ENCODE results near the gene CREG2.
A peak's percentile ranks its signal among the peaks of the same experiment; 100 is the strongest.
"Not testable (repeated sequence)": the region's sequence is repeated elsewhere in the genome, so short reads cannot be mapped to it uniquely, and the experiment has no call there.

CREG2 gene

DNA sequence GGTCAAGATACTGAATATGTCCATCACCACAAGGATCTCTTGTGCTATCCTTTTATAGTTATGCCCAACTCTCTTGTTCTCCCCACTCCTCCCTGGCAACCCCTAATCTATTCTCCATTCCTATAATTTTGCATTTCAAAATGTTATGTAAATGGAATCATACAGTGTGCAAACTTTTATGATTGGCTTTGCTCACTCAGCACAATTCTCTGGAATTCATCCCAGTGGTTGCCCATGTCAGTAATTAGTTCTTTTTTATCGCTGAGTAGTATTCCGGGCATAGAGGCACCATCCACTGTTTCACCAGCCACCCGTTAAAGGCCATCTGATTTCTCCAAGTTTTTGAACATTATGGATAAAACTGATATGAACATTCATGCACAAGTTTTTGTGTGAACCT, 40.4 kb downstream of the CREG2 start:
- DNase-seq (ENCODE audit: low read depth in 2 of 2) = no peak

DNA sequence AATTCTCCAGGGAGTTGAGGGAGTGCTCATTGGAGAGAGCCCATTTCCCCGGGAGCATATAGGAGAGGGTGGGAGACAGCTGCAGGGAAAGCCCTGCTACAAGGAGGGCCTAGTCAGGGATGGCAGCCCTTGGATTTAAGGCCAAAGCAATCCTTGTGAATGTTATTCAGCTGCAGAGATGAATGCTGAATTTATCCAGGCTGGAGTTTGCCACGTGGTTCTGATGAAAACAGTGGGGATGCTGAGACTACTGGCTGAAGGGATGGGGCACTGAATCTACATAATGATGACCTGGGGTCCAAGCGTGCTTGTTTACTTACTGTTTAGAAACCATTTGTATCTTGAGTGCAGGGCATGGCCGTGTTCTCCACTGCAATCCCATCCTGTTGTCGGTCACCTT, 43.2 kb downstream of the CREG2 start:
- DNase-seq (ENCODE audit: low read depth in 2 of 2) = no peak

DNA sequence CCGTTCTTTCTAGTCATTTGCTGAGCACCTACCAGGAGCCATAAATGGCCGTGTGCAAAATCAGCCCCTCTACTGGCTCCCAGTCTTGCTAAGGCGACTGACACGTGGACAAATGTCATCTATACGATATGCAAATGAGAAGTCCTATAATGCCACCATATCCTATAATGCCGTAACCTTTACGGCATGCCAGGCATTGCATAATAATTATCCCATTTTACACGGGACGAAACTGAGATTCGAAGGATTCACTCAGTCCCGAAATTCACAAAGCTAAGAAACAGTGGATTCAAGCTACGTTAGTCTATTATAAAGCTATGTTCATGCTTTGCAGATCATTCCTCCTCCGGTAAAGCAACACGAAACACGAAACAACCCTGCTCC, 44.7 kb downstream of the CREG2 start:
- no peak for DNase-seq (ENCODE audit: low read depth in 2 of 2)

DNA sequence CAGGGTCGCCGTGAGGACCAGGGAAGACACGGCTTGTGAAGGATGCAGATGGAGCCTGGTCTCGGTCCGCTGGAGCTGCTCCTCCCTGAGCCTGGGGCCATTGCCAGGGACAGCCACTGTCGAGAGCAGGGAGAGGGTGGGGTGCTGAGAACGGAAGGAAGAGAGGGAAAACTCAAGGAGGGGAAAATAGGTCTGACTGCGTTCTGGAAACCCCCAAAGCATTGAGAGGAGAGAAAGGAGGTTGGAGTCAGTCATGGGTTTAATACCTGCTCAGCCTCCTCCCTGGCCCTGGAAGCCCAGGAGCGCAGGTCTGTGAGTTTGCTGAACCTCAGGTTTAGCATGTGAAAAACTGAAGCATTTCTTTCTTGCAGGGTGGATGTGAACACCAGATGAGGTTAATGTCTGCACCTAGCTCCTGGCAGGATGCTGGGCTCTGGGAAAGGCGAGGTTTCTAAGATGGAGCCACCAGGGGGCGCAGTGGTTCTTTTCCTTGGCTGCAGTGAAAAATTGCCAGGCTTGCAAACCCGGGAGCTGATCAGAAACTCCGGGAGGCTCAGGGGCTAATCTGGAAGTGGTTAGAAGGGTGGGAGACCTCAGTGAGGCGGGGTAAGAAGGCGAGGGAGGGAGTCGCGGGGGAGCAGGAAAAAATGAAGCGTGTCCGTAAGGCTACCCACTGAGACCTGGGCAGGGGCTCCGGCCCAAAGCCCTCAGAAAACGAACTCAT, 45.2 kb downstream of the CREG2 start:
- DNase-seq (ENCODE audit: low read depth in 2 of 2) = peak; percentile 49 to 51

DNA sequence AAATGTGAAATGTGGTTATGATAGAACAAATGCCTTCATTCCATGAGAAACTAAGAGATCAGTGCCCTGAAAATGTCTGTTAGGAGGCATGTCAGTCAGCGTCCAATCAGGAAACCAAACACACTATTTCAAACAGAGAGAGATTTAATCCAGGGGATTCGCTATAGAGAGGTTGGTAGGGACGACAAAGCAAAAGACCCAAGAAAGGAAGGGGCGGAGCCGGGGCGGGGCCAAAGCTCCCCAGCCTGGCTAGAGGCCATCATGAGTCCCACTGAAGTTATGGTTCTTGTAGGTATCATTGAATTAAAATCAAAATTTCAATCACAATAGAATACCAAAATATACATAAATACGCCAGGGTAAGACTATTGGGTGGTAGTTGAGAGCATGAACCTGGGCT, 45.9 kb downstream of the CREG2 start:
- DNase-seq (ENCODE audit: low read depth in 2 of 2) = no peak

DNA sequence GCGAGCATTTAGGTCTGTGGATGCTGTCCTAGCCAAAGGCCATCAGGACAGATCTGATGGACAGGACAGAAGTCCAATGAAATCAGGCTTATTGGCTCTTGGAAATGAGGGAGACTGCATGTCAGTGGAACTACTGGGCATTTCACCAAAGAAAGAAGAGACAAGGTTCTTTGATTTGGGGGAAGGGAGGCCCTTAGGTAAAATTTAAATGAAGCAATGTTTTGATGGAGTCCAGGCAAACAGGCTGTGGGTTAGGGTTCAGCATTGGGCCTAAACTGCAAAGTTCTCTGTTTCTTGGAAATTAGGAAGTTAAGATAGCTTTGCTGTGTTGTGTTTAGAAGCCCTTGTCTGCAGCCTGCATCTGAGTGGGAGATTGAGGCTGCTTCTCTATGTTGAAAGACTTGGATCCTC, 47.2 kb downstream of the CREG2 start:
- DNase-seq (ENCODE audit: low read depth in 2 of 2) = no peak

DNA sequence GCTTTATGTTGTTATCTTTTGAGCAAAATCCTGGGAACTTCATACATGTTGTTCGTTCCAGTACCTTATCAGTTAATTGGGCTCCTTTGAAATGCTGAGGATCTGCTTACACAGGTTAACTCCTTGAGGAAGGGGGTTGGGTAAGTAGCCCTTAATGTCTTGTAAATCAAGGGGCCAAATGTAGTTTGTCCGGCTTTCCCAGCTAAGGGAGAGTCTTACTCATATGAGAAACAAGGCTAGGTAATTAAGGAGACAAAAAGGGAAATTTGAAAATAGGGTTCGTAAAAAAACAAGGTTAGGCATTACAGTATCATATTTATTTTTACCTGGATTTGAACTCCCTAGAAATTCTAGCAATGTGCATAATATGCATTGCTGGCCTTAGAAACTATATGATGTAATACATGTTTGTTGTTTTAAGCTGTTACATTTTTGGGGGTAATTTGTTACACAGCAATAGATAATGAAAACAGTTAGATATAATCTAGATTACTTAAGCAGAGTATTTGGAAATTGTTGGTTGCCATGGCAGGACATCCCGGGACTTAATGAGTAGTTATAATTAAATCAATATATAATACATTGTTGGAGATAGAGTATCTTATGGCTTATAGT, 47.9 kb downstream of the CREG2 start:
- no peak for DNase-seq (ENCODE audit: low read depth in 2 of 2)

DNA sequence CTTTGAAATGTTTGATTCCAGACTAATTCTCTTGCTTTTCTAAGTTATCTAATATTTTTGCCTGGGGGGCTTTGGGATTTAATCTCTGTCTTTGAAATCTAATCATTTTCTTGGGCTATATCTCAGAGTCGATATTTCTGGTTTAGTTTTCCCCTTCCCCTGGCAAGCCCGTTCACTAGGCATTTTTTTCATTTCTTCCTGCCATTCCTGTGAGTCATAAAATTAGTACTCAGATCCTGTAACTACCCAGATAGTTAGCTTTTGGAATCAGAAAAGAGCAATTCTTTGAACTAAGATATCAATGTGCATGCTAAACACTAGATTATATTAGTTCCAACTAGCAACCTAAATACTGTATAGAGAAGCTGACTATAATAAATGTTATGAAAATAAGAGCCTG, 49.4 kb downstream of the CREG2 start:
- no peak for DNase-seq (ENCODE audit: low read depth in 2 of 2)

DNA sequence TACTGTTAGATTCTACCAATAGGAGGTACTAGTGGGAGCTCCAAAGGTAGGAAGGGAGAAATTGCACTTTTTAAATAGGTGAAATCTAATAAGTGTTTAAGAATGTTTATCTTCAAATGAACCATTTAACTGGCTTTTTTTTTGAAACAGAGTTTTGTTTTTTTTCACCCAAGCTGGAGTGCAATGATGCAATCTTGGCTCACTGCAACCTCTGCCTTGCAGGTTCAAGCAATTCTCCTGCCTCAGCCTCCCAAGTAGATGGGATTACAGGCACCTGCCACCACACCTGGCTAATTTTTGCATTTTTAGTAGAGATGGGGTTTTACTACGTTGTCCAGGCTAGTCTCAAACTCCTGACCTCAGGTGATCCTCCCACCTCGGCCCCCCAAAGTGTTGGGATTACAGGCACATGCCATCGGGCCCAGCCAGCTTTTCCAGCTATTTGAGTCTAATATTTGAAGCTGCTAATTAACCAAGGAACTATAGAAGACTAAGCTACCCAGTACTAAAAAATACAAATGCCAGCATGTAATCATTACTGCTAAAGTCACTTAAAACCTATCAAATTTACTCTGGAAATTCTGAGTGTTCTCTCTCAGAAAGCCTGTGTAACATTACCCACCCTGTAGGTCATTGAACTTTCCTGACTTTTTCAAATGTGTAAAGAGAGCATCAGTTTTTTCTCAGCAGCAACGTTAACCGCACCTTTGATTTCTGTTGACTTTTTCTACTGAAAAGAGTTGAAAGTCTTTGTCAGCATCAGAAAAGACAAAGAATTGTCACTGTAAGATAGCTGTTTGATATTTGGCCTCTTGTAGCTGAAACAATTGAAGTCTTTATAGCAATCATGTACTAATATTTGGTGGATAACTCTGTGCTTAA, 54.2 kb downstream of the CREG2 start:
- no peak for DNase-seq (ENCODE audit: low read depth in 2 of 2)

DNA sequence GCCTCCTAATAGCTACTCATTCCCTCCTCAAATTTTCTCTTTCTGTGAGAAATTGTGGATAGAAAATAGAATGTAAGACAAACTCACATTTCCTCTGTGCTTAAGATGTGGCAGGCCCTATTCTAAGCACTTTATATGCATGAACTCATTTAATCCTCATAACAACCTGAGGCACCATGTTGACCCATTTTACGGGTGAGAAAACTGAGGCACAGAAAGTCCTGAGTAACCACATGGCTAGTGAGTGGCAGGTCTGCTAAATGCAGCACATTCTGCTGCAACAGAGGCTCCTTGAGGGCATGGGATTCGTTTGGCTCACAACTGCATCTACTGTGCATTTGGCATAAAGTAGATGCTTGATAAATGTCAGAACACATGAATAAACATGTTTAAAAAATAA, 56.1 kb downstream of the CREG2 start:
- DNase-seq (ENCODE audit: low read depth in 2 of 2) = no peak

DNA sequence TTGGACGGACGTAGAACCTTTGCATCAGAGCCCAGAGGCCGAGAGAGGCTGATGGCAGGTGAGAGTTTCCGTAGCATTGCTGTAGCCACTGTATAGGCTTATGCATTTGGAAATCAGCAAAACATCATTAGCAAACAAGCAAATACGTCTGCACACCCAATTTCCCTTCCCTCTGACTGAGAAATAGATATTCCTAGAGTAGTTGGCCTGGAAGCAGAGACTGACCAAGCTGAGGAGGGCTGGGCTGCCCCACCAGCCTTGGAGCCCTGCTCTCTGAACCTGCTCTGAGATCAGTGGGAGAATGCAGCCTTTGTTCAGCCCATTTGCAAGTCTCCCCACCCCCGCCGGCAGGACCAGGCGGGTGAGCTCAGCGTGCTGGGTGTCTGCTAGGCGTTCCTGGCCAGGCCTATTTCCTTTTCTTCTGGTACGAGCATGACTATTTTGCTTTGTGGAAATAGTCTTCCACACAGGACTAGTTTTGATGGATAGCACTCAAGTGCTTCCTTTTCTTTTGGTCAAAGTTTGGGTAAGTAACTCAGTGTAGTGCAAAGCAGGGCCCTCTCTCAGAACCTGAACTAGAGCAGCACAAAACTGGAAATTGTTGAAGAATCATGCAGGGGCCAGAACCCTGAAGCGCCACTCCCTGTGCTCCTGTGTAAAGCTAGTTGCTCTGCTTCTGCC, 56.9 kb downstream of the CREG2 start:
- DNase-seq (ENCODE audit: low read depth in 2 of 2) = no peak

DNA sequence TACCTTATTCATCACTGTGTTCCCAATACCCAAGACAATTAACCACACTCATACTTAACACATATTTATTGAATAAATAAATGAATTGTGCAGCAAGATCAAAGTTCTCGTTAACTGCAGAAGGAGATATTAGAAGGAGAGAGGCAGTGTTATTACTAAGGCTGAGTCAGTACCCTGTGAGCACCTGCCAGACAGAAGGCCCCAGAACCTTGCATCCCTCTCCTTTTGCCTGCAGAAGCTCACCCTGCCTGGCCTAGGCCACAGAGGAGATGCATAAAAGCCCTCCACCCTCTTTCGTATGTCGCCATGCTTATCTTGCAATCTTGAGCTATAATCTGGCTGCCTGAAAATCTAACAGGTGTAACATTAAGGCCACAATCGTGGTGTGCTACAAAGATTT, 58.3 kb downstream of the CREG2 start:
- no peak for DNase-seq (ENCODE audit: low read depth in 2 of 2)

DNA sequence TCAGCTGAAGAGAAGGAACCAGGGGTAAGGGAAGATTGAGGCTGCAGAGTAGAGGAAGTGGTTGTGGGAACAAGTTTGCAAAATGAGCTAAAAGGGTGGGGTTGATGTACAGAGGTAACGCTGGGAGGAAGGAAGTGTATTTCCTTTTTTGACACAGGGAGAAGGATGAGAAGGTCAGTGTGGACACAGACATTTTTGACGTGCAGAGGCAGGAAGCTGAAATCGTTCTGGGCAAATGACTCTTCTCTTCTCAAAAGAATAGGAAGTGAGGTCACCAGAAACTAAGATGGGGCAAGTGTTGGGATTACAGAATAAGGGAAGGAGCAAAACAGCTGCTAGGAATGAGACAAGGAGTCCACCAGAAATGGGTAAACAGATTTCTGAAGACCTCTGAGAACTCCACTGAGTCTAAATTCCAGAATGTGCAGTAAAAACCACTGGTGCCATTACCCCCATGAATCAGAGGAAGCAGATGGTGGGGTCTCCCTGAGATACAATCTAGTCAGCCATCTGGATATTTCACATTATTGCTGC, 58.8 kb downstream of the CREG2 start:
- DNase-seq (ENCODE audit: low read depth in 2 of 2) = no peak

DNA sequence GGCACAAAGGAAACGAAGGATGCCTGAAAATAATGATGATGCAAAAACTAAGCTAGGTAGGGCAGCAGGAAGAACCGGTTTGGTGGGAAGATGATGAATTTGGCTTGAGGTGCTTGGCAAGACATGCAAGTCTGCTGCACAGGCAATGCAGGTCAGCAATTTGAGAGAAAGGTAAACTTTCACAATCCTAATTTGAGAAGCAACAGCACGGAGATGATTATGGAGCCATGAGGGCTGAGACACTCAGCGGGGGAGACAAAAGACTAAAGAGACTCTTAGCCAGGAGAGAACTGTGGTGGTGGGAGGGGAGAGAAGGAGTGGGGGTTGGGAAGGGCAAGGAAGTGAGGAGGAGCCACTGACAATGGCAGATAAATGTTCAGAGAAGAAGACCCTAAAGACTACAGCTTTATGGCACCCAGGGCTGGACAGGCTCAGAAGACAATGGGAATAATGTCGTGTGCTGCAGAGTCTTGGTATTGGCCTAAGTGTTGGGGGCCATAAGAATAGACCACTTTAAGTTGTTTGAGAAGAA, 59.4 kb downstream of the CREG2 start:
- no peak for DNase-seq (ENCODE audit: low read depth in 2 of 2)

DNA sequence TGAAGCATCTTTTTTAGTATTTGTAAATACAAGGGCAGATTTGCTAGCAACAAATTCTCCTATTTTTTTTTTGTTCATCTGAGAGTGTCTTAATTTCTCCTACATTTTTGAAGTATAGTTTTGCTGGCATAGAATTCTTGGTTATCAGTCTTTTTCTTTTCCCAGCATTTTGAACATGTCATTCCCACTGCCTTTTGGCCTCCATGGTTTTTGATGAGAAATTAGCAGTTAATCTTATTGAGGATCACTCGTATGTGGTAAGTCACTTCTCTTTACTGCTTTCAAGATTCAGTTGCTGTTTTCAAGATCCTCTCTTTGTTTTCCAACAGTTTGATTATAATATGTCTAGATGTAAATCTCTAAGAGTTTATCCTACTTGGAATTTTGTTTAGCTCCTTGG, 61.9 kb downstream of the CREG2 start:
- DNase-seq (ENCODE audit: low read depth in 2 of 2) = no peak

DNA sequence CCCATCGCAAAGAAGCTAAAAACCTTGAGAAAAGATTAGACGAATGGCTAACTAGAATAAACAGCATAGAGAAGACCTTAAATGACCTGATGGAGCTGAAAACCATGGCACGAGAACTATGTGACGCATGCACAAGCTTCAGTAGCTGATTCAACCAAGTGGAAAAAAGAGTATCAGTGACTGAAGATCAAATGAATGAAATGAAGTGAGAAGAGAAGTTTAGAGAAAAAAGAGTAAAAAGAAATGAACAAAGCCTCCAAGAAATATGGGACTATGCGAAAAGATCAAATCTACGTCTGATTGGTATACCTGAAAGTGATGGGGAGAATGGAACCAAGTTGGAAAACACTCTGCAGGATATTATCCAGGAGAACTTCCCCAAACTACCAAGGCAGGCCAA, 70.7 kb downstream of the CREG2 start:
- not testable (repeated sequence) for DNase-seq (ENCODE audit: low read depth in 2 of 2)

DNA sequence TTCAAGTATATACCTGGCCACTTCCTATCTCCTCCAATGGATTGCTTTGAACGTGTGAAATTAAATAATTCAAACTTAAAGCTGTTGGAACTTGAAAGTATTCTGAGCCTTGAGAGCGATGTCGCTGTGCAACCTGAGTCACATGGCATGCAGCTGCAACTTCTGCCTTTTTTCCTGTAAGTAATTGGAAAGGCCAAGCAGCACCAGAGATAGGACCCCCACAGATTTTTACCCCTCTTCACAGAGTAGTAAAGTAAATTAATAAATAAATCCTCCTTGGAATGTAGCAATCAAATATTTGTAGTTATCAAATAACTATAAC, 75.6 kb downstream of the CREG2 start:
- DNase-seq (ENCODE audit: low read depth in 2 of 2) = no peak

DNA sequence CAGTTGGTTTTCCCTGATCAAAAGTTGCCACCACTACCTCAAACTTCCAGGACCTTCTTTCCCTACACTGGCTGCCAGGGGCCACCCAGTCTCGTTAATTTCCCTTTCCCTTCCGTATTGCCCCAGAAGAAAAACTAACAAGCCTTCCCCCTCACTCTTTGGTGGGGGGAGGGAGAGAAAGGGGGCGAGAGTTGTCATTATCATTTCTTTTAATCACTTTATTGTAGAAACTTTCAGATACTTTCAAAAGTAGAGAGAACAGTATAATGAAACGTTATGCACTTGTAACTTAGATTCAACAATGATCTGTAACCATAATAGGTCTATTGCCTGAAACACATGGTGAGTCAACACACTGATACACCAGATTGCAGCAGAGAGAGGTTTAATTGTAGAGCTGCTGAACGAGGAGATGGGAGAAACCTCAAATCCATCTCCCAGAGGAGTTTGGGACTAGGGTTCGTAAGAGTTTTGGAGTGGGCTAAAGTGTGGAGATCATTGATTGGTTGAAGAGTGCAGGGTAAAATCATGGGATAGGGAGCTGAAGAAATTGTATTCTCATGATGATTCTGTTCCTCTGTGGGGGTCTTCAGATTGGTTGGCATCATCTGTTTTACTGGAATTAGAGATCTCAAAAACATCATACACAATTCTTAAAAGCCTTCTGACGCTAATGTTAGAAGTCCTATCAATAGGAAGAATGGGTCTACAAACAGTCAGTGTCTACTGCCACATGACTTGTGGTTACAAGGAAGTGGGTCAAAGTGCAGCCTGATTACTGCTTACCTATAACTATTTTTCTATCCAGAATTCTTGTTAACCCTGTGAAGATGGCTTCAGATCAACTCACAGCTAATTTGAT, 76.2 kb downstream of the CREG2 start:
- no peak for DNase-seq (ENCODE audit: low read depth in 2 of 2)

DNA sequence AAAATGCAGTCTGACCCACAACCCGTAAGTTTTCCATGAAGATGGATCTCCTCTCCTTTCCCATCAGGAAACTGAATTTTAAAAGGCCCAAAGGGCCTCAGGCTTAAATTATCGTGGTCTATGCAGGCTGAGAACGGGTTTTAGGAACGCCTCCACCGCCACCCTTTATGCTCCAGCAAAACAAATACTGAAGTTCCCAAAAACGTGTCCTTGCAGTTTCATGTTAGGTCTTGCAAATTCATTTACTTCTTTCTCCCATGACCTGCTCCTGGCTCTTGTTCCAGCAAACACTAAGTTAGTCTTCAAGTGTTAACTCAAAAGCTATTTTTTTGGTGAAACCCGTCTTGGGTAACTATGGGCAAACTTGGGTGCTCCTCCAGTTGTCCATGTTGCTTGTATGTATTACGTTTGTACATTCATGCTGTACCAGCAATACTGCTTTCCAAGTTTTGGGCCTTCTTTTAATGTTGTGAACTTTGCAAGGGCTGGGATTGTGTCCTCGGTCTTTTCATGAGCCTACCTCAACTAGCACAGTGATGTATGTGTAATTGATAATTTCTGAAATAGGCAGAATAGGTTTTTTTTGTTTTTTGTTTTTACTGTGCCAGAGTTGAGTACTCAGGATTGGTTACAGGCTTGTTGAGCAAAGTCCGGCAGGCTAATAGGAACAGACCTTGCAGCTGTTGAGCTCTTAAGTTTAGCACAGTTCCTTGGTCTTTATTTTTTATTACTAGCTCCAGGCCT, 77.0 kb downstream of the CREG2 start:
- DNase-seq (ENCODE audit: low read depth in 2 of 2) = no peak
